HepG2 (cell line): ENCODE results near the gene SLC2A2. TPM values are rescaled to one million over a fixed set of nuclear protein-coding genes. Genes with fewer than 3 reads are reported as not detected.

ENCODE experiments used
- ATF6 ChIP-seq: sonication (generic); formaldehyde crosslinking; conservative IDR thresholded peaks from 2 replicates; pipeline ENCODE4 v1.4.0; 2020; ENCODE audit warnings: missing genetic modification reagents
- ERF ChIP-seq: IDR thresholded peaks from 2 replicates; pipeline ENCODE4 v1.6.1; 2018; ENCODE audit warnings: missing biosample characterization, missing genetic modification reagents
- GMEB2 ChIP-seq: IDR thresholded peaks from 2 replicates; pipeline ENCODE4 v1.6.1; 2016; ENCODE audit warnings: missing biosample characterization, missing genetic modification reagents, low read depth
- HBP1 ChIP-seq: IDR thresholded peaks from 2 replicates; pipeline ENCODE4 v1.6.1; 2016; ENCODE audit warnings: low read depth, control low read depth
- JUND ChIP-seq: sonication (generic); formaldehyde crosslinking; IDR thresholded peaks from 2 replicates; pipeline ENCODE4 v1.8.0; 2022; ENCODE audit warnings: mild to moderate bottlenecking, missing genetic modification reagents
- KLF9 ChIP-seq: IDR thresholded peaks from 2 replicates; pipeline ENCODE4 v1.6.1; 2016; ENCODE audit warnings: low read depth
- NR3C1 ChIP-seq: sonication (generic); formaldehyde crosslinking; IDR thresholded peaks from 2 replicates; pipeline ENCODE4 v1.4.0; 2020; ENCODE audit warnings: missing genetic modification reagents
- RFX3 ChIP-seq: IDR thresholded peaks from 2 replicates; pipeline ENCODE4 v1.6.1; 2016; ENCODE audit warnings: missing biosample characterization, missing genetic modification reagents
- RXRA ChIP-seq: sonication (generic); formaldehyde crosslinking; IDR thresholded peaks from 2 replicates; pipeline ENCODE4 v1.5.1; 2020; ENCODE audit warnings: missing genetic modification reagents
- SIN3A ChIP-seq: IDR thresholded peaks from 2 replicates; pipeline ENCODE4 v1.6.1; 2011; ENCODE audit warnings: low read depth, mild to moderate bottlenecking, control low read depth, low read length, borderline replicate concordance
- SIX1 ChIP-seq: sonication (generic); formaldehyde crosslinking; IDR thresholded peaks from 2 replicates; pipeline ENCODE4 v1.4.0; 2020; ENCODE audit warnings: missing genetic modification reagents, borderline replicate concordance
- SKI ChIP-seq: fragments of 450-650 bp; IDR thresholded peaks from one replicate; pipeline ENCODE4 v1.6.1; 2018; ENCODE audit warnings: mild to moderate bottlenecking; ENCODE audit not compliant: partially characterized antibody
- TBP ChIP-seq: sonication (generic); formaldehyde crosslinking; IDR thresholded peaks from 2 replicates; pipeline ENCODE4 v1.5.0; 2020; ENCODE audit warnings: missing genetic modification reagents
- TCF7L2 ChIP-seq: IDR thresholded peaks from 2 replicates; pipeline ENCODE4 v1.6.1; 2011; ENCODE audit warnings: mild to moderate bottlenecking, low read depth, low read length, moderate library complexity
- ZBTB44 ChIP-seq: sonication (generic); formaldehyde crosslinking; IDR thresholded peaks from 2 replicates; pipeline ENCODE4 v1.4.0; 2020; ENCODE audit warnings: missing genetic modification reagents
- ZNF224 ChIP-seq: sonication (generic); formaldehyde crosslinking; IDR thresholded peaks from 2 replicates; pipeline ENCODE4 v1.5.0; 2020; ENCODE audit warnings: mild to moderate bottlenecking, missing genetic modification reagents
- ZNF275 ChIP-seq: sonication (generic); formaldehyde crosslinking; IDR thresholded peaks from 2 replicates; pipeline ENCODE4 v1.8.0; 2022; ENCODE audit warnings: missing genetic modification reagents, mild to moderate bottlenecking, inconsistent platforms, borderline replicate concordance
- ZNF382 ChIP-seq: sonication (generic); formaldehyde crosslinking; IDR thresholded peaks from 2 replicates; pipeline ENCODE4 v1.5.0; 2020; ENCODE audit warnings: missing genetic modification reagents, mild to moderate bottlenecking, borderline replicate concordance
- ZNF614 ChIP-seq: IDR thresholded peaks from 2 replicates; pipeline ENCODE4 v1.6.1; 2018; ENCODE audit warnings: missing biosample characterization, missing genetic modification reagents, inconsistent platforms, borderline replicate concordance
- ZNF629 ChIP-seq: sonication (generic); formaldehyde crosslinking; conservative IDR thresholded peaks from 2 replicates; pipeline ENCODE4 v1.5.0; 2020; ENCODE audit warnings: missing genetic modification reagents
- ZNF782 ChIP-seq: sonication (generic); formaldehyde crosslinking; IDR thresholded peaks from 2 replicates; pipeline ENCODE4 v1.4.0; 2020; ENCODE audit warnings: missing genetic modification reagents, mild to moderate bottlenecking, borderline replicate concordance
- ZSCAN29 ChIP-seq: sonication (generic); formaldehyde crosslinking; conservative IDR thresholded peaks from 2 replicates; pipeline ENCODE4 v1.4.0; 2020; ENCODE audit warnings: mild to moderate bottlenecking, missing genetic modification reagents
- polyA plus RNA-seq, 8 experiments: library from polyadenylated mRNA; depleted of rRNA in 3 of 8; stranded (reverse) in 7 of 8; unstranded in 1 of 8; fragments of >200 nt; fragmentation: Illumina TruSeq in 4 of 8; extraction: Trizol in 4 of 8; gene quantifications; 2 replicates each; pipeline versions ENCODE4 v1.2.1 to v1.2.3, GENCODE V29; 2011 to 2016; ENCODE audit warnings: low read depth in 4 of 8, missing spikeins in 1 of 8, mixed read lengths in 1 of 8; ENCODE audit not compliant: insufficient read depth in 1 of 8
- total RNA-seq, 5 experiments: library from RNA; depleted of rRNA; stranded (reverse); fragments of >200 nt; fragmentation: Illumina TruSeq; extraction: Trizol; gene quantifications; 2 replicates each; pipeline ENCODE4 v1.2.3, GENCODE V29; 2016; ENCODE audit warnings: low read depth in 1 of 5

SLC2A2 gene
- total and polyA plus RNA-seq, 2 of the 13 experiments (the other 11 are each of a cell fraction or from before 2014, with no cell fraction given): 19.5 to 23.2 TPM

- no peak for TF ChIP-seq ZNF275 (CRISPR knock-in tag)
- peak; percentile 72; the same call in 1 of the 2 replicates for TF ChIP-seq ZSCAN29 (CRISPR knock-in tag)
- no peak for TF ChIP-seq NR3C1
- TF ChIP-seq ZNF629 (CRISPR knock-in tag): no peak; the same call in 1 of the 2 replicates
- TF ChIP-seq ZNF224 (CRISPR knock-in tag): no peak
- no peak for TF ChIP-seq TBP (CRISPR knock-in tag)
- no peak for TF ChIP-seq HBP1
- peak; percentile 74 for TF ChIP-seq ERF
- peak; percentile 41 for TF ChIP-seq SKI
- TF ChIP-seq RXRA: no peak; the same call in 1 of the 2 replicates
- TF ChIP-seq ZNF782: no peak
- TF ChIP-seq TCF7L2: 0 out of 2 replicates have a peak, but pooled peaks have one; percentile 20
- TF ChIP-seq ZBTB44 (CRISPR knock-in tag): no peak
- no peak for TF ChIP-seq SIN3A
- TF ChIP-seq ZNF614 (CRISPR knock-in tag): peak; percentile 42; the same call in 1 of the 2 replicates
- TF ChIP-seq RFX3 (CRISPR knock-in tag): no peak
- TF ChIP-seq SIX1 (CRISPR knock-in tag): no peak; the same call in 1 of the 2 replicates
- TF ChIP-seq GMEB2: no peak
- TF ChIP-seq ZNF382 (CRISPR knock-in tag): no peak
- TF ChIP-seq JUND (CRISPR knock-in tag): no peak
- no peak for TF ChIP-seq ATF6 (CRISPR knock-in tag)
- TF ChIP-seq KLF9 (CRISPR knock-in tag): no peak
Observed at GRCh38 chr3:170997961-170998913, 28.3 kb downstream of the SLC2A2 start (continued).
